ENCODE results near the gene NRXN3. TPM values are rescaled to one million over a fixed set of nuclear protein-coding genes. Genes with fewer than 3 reads are reported as not detected.

NRXN3 gene
- total RNA-seq, 1 experiment from 2014 or later: not detected

- ATAC-seq (no peak), DNase-seq (ENCODE audit: low read depth, low spot score) (no peak)
- Histone ChIP-seq H3K4me3 (ENCODE audit: low read depth in 2 of 2, low read length in 2 of 2) (no peak overlapping the region), H3K36me3 (ENCODE audit: control insufficient read depth, insufficient read depth, low read length) (no peaks in the 10 kb centered on the region), H3K27me3 (ENCODE audit: control insufficient read depth, insufficient read depth, low read length) (no peaks in the 10 kb centered on the region; the same call in 1 of the 2 replicates), H3K27ac (ENCODE audit: low read length) (no peak overlapping the region), H3K4me1 (ENCODE audit: control insufficient read depth, insufficient read depth, low read length) (no peaks in the 10 kb centered on the region), H3K9me3 (ENCODE audit: control insufficient read depth, insufficient read depth, low read depth, low read length) (no peaks in the 10 kb centered on the region)
- in situ Hi-C loops (cut with HindIII; ENCODE audit: low pct_unique_long_range_greater_than_20kb, low sequenced_read_pairs): no loop called here
- BruUV-seq (replicated peaks): no TSS peak
- ChIA-PET POLR2A (no interaction called here), CTCF (no interaction called here)
- intact Hi-C loops (cut with micrococcal nuclease; ENCODE audit: unreplicated experiment): no loop called here
- TF ChIP-seq POLR2AphosphoS5 (IDR thresholded peaks at IDR 0.05; ENCODE audit: low read depth, low read length) (no peak), SIN3A (IDR thresholded peaks at IDR 0.05; ENCODE audit: borderline replicate concordance, insufficient read depth, low read depth, low read length) (no peak), TCF7L2 (IDR thresholded peaks at IDR 0.05; ENCODE audit: low read depth, low read length) (no peak)
- TF ChIP-seq, protein P1, sequence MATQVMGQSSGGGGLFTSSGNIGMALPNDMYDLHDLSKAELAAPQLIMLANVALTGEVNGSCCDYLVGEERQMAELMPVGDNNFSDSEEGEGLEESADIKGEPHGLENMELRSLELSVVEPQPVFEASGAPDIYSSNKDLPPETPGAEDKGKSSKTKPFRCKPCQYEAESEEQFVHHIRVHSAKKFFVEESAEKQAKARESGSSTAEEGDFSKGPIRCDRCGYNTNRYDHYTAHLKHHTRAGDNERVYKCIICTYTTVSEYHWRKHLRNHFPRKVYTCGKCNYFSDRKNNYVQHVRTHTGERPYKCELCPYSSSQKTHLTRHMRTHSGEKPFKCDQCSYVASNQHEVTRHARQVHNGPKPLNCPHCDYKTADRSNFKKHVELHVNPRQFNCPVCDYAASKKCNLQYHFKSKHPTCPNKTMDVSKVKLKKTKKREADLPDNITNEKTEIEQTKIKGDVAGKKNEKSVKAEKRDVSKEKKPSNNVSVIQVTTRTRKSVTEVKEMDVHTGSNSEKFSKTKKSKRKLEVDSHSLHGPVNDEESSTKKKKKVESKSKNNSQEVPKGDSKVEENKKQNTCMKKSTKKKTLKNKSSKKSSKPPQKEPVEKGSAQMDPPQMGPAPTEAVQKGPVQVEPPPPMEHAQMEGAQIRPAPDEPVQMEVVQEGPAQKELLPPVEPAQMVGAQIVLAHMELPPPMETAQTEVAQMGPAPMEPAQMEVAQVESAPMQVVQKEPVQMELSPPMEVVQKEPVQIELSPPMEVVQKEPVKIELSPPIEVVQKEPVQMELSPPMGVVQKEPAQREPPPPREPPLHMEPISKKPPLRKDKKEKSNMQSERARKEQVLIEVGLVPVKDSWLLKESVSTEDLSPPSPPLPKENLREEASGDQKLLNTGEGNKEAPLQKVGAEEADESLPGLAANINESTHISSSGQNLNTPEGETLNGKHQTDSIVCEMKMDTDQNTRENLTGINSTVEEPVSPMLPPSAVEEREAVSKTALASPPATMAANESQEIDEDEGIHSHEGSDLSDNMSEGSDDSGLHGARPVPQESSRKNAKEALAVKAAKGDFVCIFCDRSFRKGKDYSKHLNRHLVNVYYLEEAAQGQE (IDR thresholded peaks at IDR 0.05; ENCODE audit: insufficient read depth in 1 of 2, low read depth in 2 of 2, low read length in 1 of 2): no peak
- TF ChIP-seq, protein P2, sequence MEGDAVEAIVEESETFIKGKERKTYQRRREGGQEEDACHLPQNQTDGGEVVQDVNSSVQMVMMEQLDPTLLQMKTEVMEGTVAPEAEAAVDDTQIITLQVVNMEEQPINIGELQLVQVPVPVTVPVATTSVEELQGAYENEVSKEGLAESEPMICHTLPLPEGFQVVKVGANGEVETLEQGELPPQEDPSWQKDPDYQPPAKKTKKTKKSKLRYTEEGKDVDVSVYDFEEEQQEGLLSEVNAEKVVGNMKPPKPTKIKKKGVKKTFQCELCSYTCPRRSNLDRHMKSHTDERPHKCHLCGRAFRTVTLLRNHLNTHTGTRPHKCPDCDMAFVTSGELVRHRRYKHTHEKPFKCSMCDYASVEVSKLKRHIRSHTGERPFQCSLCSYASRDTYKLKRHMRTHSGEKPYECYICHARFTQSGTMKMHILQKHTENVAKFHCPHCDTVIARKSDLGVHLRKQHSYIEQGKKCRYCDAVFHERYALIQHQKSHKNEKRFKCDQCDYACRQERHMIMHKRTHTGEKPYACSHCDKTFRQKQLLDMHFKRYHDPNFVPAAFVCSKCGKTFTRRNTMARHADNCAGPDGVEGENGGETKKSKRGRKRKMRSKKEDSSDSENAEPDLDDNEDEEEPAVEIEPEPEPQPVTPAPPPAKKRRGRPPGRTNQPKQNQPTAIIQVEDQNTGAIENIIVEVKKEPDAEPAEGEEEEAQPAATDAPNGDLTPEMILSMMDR (IDR thresholded peaks at IDR 0.05): no peak
Observed at GRCh38 chr14:78253986-78254385, 83.8 kb downstream of the NRXN3 start.

DNA sequence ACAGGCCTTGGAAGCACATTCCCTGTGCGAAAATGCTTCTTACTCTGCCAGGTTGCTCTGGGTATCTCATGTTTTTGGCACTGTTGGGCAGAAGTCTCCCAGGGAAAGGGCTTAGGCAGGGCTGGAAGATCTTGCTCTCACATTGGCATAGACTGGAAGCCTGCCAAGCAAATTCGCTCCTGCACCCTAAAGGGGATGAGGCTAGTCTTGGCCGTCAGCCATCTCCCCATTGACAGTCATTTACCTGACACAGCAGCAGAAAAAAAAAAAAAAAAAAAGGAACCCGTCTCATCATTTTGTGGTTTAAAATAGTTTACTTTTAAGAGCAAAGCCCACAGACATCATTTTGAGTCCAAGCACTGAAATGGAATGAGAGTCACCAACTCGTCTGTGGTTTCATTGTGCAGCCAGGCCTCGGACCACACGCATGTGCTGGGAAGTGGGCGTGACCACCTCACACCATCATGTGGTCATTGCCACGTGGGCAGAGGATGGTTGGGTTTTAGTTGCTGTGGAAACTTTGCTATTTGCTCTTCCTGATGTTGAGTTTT lies 84.8 kb downstream of the NRXN3 start:
- H3K27ac ChIP-seq (ENCODE audit: low read length): no peak overlapping the region
- intact Hi-C loops (cut with micrococcal nuclease; ENCODE audit: unreplicated experiment): no loop called here
- no peak overlapping the region for H3K4me3 ChIP-seq (ENCODE audit: low read depth in 2 of 2, low read length in 2 of 2)
- no peak for DNase-seq (ENCODE audit: low read depth, low spot score)
- in situ Hi-C loops (cut with HindIII; ENCODE audit: low pct_unique_long_range_greater_than_20kb, low sequenced_read_pairs): no loop called here
- no peaks in the 10 kb centered on the region for H3K27me3 ChIP-seq (ENCODE audit: control insufficient read depth, insufficient read depth, low read length)
- no peak for TF ChIP-seq SIN3A (IDR thresholded peaks at IDR 0.05; ENCODE audit: borderline replicate concordance, insufficient read depth, low read depth, low read length)
- TF ChIP-seq, protein P2 (IDR thresholded peaks at IDR 0.05): no peak
- no peaks in the 10 kb centered on the region for H3K9me3 ChIP-seq (ENCODE audit: control insufficient read depth, insufficient read depth, low read depth, low read length)
- BruUV-seq (replicated peaks): no TSS peak
- ChIA-PET POLR2A (no interaction called here), CTCF (no interaction called here)
- H3K36me3 ChIP-seq (ENCODE audit: control insufficient read depth, insufficient read depth, low read length): no peaks in the 10 kb centered on the region
- no peak for ATAC-seq
- no peaks in the 10 kb centered on the region for H3K4me1 ChIP-seq (ENCODE audit: control insufficient read depth, insufficient read depth, low read length)

Data from Panc1 (cell line).